CD4-positive, alpha-beta T cell treated with Interleukin-12 subunit alpha and Interleukin-12 subunit beta, for 1 hour (primary cell): Measurements from ENCODE around the gene HECTD4.

Source experiments
- DNase-seq: peaks from one replicate; pipeline ENCODE4 v3.0.0-alpha.2; 2020

HECTD4 gene

DNA sequence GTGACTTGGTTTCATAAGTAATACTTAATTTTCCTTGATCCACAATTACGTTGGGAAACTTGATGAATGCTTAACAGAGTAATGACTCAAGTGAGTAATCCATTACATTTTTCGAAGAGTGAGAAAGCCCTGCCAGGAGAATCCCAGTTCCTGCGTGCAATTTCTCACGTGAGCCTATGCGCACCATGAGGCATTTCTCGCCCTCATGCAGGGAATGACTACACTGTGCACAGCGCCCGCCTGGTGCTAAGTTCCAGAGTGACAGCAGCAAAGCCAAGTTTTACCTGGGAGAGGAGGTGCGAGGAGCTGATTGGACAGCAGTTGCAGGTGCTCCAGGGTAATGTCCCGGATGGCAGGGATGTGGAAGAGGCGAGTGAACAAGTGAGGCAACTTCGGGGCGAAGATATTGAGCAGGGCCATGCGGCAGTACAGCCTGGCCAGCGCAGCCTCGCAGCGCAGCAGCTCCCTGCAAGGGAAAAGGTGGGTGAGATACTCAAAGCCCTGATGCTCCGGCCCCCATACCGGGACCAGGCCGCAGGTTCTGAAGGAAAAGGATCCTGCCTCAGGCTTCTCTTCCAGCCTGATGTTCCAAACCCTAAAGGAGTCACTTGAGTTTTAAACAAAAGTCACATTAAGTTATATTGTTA lies 187.5 kb downstream of the HECTD4 start:
- no peak for DNase-seq

- no peak for DNase-seq
Observed at GRCh38 chr12:112192475-112192874, 189.8 kb downstream of the HECTD4 start.

- DNase-seq, result no peak
Observed at GRCh38 chr12:112191840-112192321, 190.3 kb downstream of the HECTD4 start.

- DNase-seq, result no peak
Observed at GRCh38 chr12:112191201-112191600, 191.0 kb downstream of the HECTD4 start.

DNA sequence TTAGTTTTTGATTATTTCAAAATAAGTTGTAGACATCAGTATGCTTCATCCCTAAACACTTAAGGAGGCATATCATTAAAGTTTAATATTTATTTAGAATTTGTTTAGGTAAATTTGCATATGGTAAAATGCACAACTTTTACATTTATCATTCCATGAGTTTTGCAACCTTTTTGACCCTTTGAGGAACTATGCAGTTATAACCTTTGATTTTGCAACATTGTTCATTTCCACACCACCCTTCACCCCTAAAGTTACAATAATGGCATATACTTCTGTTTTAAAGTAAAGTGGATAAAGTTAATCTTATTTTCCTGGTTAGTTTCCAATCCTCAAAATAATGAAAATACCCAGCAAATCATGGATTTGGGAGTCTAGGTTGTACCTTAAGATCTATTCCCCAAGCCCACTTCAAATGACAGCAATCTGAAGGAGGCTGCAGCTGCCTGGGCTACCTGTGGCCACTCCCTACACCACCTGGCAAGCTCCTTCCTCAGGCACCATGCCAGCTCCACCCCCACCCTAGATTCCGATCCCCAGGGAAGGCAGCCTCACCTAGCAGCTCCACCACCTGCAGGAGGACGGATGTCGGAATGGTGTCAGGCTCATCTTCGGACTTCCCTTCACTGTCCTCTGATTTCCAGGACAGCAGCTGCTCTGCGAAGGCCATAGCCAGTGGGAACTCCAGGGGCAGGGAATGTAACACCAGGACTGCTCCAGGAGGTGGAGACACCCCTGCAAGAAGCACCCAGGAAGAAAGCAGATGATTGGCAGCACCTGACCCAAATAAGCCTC lies 191.8 kb downstream of the HECTD4 start:
- DNase-seq, result no peak

- DNase-seq, result no peak
Observed at GRCh38 chr12:112188130-112188830, 194.0 kb downstream of the HECTD4 start.

- no peak for DNase-seq
Observed at GRCh38 chr12:112185093-112185923, 196.9 kb downstream of the HECTD4 start.

- no peak for DNase-seq
Observed at GRCh38 chr12:112184056-112184887, 198.0 kb downstream of the HECTD4 start.

DNA sequence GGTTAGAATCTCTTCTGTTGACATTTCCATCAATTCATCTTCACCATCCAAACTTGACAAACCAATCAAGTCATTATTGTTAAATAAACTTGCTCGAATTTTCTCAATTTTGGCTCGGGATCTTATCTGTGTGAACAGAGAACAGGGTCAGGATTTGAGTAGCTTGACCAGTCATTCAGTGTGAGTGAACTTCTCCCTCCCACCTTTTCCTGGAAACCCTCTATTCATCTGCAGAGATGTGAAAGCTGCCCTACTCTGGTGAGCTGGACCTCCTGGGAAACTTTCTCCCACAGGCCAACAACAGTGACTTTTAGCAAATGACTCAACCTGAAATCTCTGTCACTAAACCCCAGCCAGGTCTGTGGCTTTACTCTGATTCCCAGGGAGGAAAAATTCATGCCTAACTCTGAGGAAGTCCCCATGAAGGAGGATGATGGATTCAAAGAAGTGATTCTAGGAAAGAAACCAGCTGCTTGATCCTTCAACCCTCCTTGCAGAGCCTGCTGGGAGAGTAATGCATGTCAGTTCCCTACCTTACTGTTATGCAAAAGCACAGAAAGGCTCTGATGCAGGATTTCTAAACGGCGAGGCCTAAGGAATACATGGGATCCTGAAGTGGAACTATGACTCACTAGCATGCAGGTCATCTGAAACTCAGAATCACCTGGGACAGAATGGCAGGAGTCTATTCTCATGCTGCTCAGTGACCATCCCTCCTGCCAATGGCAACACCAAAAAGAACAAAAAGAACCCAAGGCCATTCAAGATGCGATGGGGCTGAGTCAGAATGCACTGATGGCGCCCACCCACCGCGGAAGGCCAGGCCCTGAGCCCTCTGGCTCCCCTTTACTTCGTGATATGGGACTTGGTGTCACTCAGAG lies 198.8 kb downstream of the HECTD4 start:
- no peak for DNase-seq

DNA sequence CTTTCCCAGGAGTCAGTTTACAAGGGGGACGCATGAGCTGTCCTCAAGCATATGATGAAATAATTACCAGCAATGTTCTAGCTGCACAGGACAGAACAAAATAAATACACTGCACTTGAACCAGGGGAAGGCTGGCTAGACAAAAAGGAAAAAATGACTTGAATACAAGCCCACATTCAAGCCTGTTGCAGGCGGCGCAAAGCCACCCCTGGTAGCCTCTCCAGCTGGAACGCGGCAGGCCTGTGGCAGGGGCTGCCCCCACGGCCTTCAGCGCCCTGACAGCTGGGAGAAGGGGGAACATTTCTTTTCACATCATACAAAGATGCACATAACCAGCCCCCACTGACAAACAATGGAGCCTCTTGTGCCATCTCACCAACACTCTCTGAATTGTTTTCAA lies 199.7 kb downstream of the HECTD4 start:
- DNase-seq, result no peak

- DNase-seq, result no peak
Observed at GRCh38 chr12:112180422-112180821, 201.8 kb downstream of the HECTD4 start.

DNA sequence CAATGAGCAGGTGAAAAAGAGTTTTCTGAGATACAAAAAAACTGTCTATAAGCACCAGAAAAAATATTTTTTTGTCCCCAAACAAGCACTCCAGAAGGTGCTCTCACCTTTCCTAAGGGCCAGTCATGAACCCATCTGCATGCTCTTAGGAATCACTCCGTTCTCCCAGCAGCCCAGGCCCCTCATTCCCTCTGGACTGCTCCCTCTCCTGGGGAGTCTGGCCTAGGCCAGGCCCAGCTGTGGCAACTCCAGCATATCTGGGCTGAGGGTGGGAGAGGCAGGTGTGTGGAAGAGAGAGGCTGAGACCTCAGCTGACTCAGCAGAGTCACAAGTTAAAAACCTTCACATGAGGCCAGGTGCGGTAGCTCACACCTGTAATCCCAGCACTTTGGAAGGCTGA lies 202.3 kb downstream of the HECTD4 start:
- DNase-seq, result no peak

DNA sequence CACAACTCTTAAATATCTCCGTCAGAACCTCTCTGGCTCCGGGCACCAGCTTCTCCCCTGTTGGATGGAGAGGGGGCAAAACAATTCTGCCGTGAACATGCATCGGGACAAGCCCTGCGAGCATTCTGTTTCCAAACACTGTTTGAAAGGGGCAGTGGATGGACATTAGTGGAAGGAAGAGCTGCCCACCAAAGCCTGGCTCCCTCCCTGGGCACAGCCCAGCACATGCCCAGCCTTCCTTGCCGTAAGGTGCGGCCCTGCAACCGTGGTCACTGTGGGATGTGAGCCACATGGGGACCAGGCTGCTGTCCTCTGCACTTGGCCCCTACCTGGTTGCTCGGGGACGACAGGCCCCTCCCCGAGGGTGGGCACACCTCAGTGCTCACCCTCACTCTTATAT lies 202.9 kb downstream of the HECTD4 start:
- no peak for DNase-seq

GRCh38 chr12:112178796-112179195 lies 203.4 kb downstream of the HECTD4 start:
- DNase-seq, result no peak

DNA sequence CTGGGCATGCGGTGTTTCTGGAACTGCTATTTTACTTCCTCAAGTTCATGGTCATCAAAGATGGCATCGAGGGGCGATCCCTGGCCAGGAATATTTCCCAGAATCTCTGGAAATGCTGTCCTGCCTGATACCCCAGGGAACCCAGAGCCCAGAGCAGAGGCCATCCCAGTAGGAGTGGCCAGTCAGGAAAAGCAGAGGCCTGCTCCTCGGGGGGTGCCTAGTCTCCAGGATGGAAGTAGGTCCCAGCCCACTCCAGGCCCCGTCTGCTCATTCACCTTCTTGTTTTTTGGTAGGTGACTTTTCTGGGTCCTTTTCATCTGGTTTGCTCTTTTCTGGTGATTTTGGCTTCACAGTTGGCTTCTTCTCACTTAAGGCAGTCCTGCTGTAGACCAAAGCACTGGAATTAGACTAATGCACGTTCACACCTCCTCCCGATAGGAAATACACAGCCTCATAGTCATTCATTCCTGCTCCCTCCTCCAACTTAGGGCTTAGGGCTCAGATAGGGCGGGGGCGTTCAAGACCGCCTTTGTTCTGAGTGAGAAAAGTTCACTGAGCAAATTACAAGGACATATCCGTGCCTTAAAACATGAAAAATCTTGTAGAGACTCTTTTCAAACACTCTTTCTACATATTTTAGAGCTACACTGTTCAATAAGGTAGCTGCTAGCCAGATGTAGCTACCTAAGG lies 205.8 kb downstream of the HECTD4 start:
- no peak for DNase-seq

- DNase-seq, result no peak
Observed at GRCh38 chr12:112175361-112176155, 206.7 kb downstream of the HECTD4 start.

GRCh38 chr12:112172556-112173324 lies 209.5 kb downstream of the HECTD4 start:
- no peak for DNase-seq

DNA sequence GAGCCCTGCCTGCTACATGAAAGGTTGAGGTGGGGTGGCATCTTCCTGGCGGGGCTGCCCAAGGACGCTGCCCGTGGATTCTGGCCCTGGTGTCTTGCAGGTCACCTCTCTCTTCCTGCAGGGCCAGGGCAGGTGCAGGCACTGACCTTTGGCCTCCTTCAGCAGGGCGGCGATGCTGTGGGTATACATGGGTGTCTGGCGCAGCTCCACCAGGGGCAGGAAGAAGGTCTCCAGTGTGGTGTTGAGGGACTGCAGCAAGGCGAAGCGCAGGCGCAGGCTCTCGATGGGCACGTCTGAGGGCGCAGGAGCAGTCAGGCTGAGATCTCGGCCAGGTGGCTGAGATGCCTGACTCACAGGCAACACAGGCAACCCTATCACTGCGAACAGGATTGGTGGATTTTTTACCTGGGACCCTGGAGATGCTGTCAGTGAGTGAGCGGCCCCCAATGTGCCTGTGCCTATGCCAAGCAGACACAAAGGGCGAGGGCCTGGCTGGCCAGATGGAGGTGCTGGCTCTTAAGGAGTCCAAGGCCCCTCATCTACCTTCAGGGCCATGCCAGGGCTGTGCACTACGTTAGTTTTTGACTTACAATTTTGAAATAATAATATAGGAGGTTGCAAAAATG lies 211.1 kb downstream of the HECTD4 start:
- no peak for DNase-seq
